HepG2 (cell line): ENCODE data around the gene MFSD11. TPM values are rescaled to one million over a fixed set of nuclear protein-coding genes. Genes with fewer than 3 reads are reported as not detected.

Experiments
- CSRNP2 ChIP-seq: sonication (generic); formaldehyde crosslinking; conservative IDR thresholded peaks from 2 replicates; pipeline ENCODE4 v1.8.0; 2022; ENCODE audit warnings: low read depth, missing genetic modification reagents
- DMTF1 ChIP-seq: sonication (generic); formaldehyde crosslinking; IDR thresholded peaks from 2 replicates; pipeline ENCODE4 v1.4.0; 2020; ENCODE audit warnings: mild to moderate bottlenecking, missing genetic modification reagents
- FOXP4 ChIP-seq: sonication (generic); formaldehyde crosslinking; IDR thresholded peaks from 2 replicates; pipeline ENCODE4 v1.4.0; 2020; ENCODE audit warnings: missing genetic modification reagents
- GLMP ChIP-seq: sonication (generic); formaldehyde crosslinking; IDR thresholded peaks from 2 replicates; pipeline ENCODE4 v1.9.0; 2021; ENCODE audit warnings: missing genetic modification reagents, mild to moderate bottlenecking, borderline replicate concordance
- HOXA5 ChIP-seq: sonication (generic); formaldehyde crosslinking; IDR thresholded peaks from 2 replicates; pipeline ENCODE4 v1.4.0; 2020; ENCODE audit warnings: missing genetic modification reagents
- JUN ChIP-seq: sonication (generic); formaldehyde crosslinking; IDR thresholded peaks from 2 replicates; pipeline ENCODE4 v1.4.0; 2020; ENCODE audit warnings: mild to moderate bottlenecking, missing genetic modification reagents
- MED8 ChIP-seq: sonication (generic); formaldehyde crosslinking; IDR thresholded peaks from 2 replicates; pipeline ENCODE4 v1.8.1; 2023; ENCODE audit warnings: mild to moderate bottlenecking, missing genetic modification reagents; ENCODE audit not compliant: insufficient replicate concordance
- SYNCRIP ChIP-seq: fragments of 200-400 bp; formaldehyde crosslinking; IDR thresholded peaks from 2 replicates; pipeline ENCODE4 v1.6.1; 2018; ENCODE audit warnings: mild to moderate bottlenecking, low read depth, low read length; ENCODE audit not compliant: insufficient read depth
- TBX3 ChIP-seq: fragments of 450-650 bp; IDR thresholded peaks from 2 replicates; pipeline ENCODE4 v1.6.1; 2017; ENCODE audit warnings: antibody characterized with exemption, mild to moderate bottlenecking, inconsistent platforms, borderline replicate concordance
- THAP7 ChIP-seq: sonication (generic); formaldehyde crosslinking; IDR thresholded peaks from 2 replicates; pipeline ENCODE4 v1.8.1; 2023; ENCODE audit warnings: mild to moderate bottlenecking, missing genetic modification reagents
- ZFP36 ChIP-seq: fragments of 150-350 bp; IDR thresholded peaks from 2 replicates; pipeline ENCODE4 v1.6.1; 2018; ENCODE audit warnings: borderline replicate concordance, low read length, low read depth; ENCODE audit not compliant: partially characterized antibody
- ZNF12 ChIP-seq: sonication (generic); formaldehyde crosslinking; IDR thresholded peaks from 2 replicates; pipeline ENCODE4 v1.5.0; 2020; ENCODE audit warnings: missing genetic modification reagents
- ZNF143 ChIP-seq: sonication (generic); formaldehyde crosslinking; IDR thresholded peaks from 2 replicates; pipeline ENCODE4 v1.4.0; 2020; ENCODE audit warnings: missing genetic modification reagents
- ZNF235 ChIP-seq: sonication (generic); formaldehyde crosslinking; IDR thresholded peaks from 2 replicates; pipeline ENCODE4 v1.8.1; 2023; ENCODE audit warnings: mild to moderate bottlenecking, missing genetic modification reagents, borderline replicate concordance
- ZNF275 ChIP-seq: sonication (generic); formaldehyde crosslinking; IDR thresholded peaks from 2 replicates; pipeline ENCODE4 v1.8.0; 2022; ENCODE audit warnings: missing genetic modification reagents, mild to moderate bottlenecking, inconsistent platforms, borderline replicate concordance
- ZNF468 ChIP-seq: sonication (generic); formaldehyde crosslinking; IDR thresholded peaks from 2 replicates; pipeline ENCODE4 v1.8.0; 2022; ENCODE audit warnings: mild to moderate bottlenecking, moderate library complexity, missing genetic modification reagents
- ZNF512 ChIP-seq: sonication (generic); formaldehyde crosslinking; IDR thresholded peaks from 2 replicates; pipeline ENCODE4 v1.4.0; 2020; ENCODE audit warnings: mild to moderate bottlenecking, missing genetic modification reagents
- ZNF768 ChIP-seq: sonication (generic); formaldehyde crosslinking; IDR thresholded peaks from 2 replicates; pipeline ENCODE4 v1.4.0; 2020; ENCODE audit warnings: missing genetic modification reagents
- polyA plus RNA-seq, 8 experiments: library from polyadenylated mRNA; depleted of rRNA in 3 of 8; stranded (reverse) in 7 of 8; unstranded in 1 of 8; fragments of >200 nt; fragmentation: Illumina TruSeq in 4 of 8; extraction: Trizol in 4 of 8; gene quantifications; 2 replicates each; pipeline versions ENCODE4 v1.2.1 to v1.2.3, GENCODE V29; 2011 to 2016; ENCODE audit warnings: low read depth in 4 of 8, missing spikeins in 1 of 8, mixed read lengths in 1 of 8; ENCODE audit not compliant: insufficient read depth in 1 of 8
- total RNA-seq, 5 experiments: library from RNA; depleted of rRNA; stranded (reverse); fragments of >200 nt; fragmentation: Illumina TruSeq; extraction: Trizol; gene quantifications; 2 replicates each; pipeline ENCODE4 v1.2.3, GENCODE V29; 2016; ENCODE audit warnings: low read depth in 1 of 5

MFSD11 gene
- total and polyA plus RNA-seq, 2 of the 13 experiments (the other 11 are each of a cell fraction or from before 2014, with no cell fraction given) = 26.1 to 36.3 TPM

GRCh38 chr17:76737082-76737675 lies 740 bp upstream of the MFSD11 start, which contains the start of gene SRSF2 (continued):
- TF ChIP-seq DMTF1 = peak; percentile 70; the same call in 1 of the 2 replicates
- peak; percentile 99 for TF ChIP-seq HOXA5 (CRISPR knock-in tag)
- peak; percentile 66 for TF ChIP-seq FOXP4
- TF ChIP-seq GLMP = no peak
- TF ChIP-seq ZFP36 = no peak
- TF ChIP-seq ZNF12 = peak; percentile 85
- peak; percentile 94 for TF ChIP-seq ZNF468
- peak; percentile 83 for TF ChIP-seq ZNF768 (CRISPR knock-in tag)
- TF ChIP-seq CSRNP2 (CRISPR knock-in tag) = no peak; the same call in 1 of the 2 replicates
- TF ChIP-seq ZNF235 = peak; percentile 94
- TF ChIP-seq ZNF275 (CRISPR knock-in tag) = peak; percentile 95; the same call in 1 of the 2 replicates
- TF ChIP-seq THAP7 (CRISPR knock-in tag) = peak; percentile 91
- TF ChIP-seq JUN (CRISPR knock-in tag) = no peak; the same call in 1 of the 2 replicates
- no peak for TF ChIP-seq ZNF143 (CRISPR knock-in tag)
- no peak for TF ChIP-seq ZNF512
- no peak for TF ChIP-seq TBX3
- no peak for TF ChIP-seq SYNCRIP
- TF ChIP-seq MED8 (CRISPR knock-in tag) = peak; percentile 74
